ENCODE data around the gene MAB21L2. TPM values are rescaled to one million over a fixed set of nuclear protein-coding genes. Genes with fewer than 3 reads are reported as not detected.

The MAB21L2 gene
- total and polyA plus RNA-seq, 2 experiments from 2014 or later: 0.39 TPM; not detected in 1

DNA sequence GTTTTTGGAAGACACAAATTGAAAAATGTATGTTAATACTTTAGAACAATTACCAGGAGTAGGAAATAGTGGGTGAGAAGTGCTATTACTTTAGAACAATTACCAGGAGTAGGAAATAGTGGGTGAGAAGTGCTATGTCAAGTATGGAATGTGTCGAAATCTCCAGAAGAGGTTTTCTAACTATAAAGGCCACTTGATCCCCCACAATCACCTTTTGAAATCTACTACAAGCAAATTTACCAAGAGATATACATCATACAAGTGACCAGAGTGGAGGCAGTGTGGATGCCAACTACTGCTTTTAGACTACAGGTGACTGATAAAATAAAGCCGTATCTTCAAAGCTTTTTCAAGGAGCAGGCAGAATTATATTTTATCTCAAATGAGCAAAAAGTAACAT, 43.1 kb downstream of the MAB21L2 start (continued):
- TF ChIP-seq, protein P1, sequence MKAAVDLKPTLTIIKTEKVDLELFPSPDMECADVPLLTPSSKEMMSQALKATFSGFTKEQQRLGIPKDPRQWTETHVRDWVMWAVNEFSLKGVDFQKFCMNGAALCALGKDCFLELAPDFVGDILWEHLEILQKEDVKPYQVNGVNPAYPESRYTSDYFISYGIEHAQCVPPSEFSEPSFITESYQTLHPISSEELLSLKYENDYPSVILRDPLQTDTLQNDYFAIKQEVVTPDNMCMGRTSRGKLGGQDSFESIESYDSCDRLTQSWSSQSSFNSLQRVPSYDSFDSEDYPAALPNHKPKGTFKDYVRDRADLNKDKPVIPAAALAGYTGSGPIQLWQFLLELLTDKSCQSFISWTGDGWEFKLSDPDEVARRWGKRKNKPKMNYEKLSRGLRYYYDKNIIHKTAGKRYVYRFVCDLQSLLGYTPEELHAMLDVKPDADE (IDR thresholded peaks at IDR 0.05): no peak
- TF ChIP-seq JUNB (IDR thresholded peaks at IDR 0.05; ENCODE audit: unreplicated experiment): no peak
- no peak for TF ChIP-seq CREB1 (CRISPR knock-in tag; IDR thresholded peaks at IDR 0.05; ENCODE audit: low read depth)

DNA sequence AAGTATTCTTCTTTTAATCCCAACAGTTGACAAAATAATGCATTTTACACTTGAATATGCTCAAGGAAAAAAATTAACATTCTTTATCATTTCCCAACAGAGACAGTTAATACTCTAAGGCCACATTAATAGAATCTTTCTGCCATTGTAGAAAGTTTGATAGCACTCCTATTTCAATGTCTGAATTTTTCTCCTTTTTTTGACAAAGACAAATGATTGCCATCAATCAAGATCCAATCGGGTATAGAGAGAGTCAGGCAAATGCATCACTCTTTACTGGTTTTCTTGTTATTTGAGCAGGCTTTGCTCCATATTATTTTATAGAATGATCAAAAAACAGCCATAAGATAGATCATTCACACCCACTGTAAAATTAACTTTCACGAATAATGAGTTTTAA, 46.1 kb downstream of the MAB21L2 start:
- no peak for TF ChIP-seq STAT1 (IDR thresholded peaks at IDR 0.05; ENCODE audit: unreplicated experiment)
- no peak for TF ChIP-seq ZNF331 (CRISPR knock-in tag; IDR thresholded peaks at IDR 0.05; ENCODE audit: low read depth)
- TF ChIP-seq, protein P2, sequence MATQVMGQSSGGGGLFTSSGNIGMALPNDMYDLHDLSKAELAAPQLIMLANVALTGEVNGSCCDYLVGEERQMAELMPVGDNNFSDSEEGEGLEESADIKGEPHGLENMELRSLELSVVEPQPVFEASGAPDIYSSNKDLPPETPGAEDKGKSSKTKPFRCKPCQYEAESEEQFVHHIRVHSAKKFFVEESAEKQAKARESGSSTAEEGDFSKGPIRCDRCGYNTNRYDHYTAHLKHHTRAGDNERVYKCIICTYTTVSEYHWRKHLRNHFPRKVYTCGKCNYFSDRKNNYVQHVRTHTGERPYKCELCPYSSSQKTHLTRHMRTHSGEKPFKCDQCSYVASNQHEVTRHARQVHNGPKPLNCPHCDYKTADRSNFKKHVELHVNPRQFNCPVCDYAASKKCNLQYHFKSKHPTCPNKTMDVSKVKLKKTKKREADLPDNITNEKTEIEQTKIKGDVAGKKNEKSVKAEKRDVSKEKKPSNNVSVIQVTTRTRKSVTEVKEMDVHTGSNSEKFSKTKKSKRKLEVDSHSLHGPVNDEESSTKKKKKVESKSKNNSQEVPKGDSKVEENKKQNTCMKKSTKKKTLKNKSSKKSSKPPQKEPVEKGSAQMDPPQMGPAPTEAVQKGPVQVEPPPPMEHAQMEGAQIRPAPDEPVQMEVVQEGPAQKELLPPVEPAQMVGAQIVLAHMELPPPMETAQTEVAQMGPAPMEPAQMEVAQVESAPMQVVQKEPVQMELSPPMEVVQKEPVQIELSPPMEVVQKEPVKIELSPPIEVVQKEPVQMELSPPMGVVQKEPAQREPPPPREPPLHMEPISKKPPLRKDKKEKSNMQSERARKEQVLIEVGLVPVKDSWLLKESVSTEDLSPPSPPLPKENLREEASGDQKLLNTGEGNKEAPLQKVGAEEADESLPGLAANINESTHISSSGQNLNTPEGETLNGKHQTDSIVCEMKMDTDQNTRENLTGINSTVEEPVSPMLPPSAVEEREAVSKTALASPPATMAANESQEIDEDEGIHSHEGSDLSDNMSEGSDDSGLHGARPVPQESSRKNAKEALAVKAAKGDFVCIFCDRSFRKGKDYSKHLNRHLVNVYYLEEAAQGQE (IDR thresholded peaks at IDR 0.05; ENCODE audit: unreplicated experiment): no peak
- TF ChIP-seq NANOG (IDR thresholded peaks at IDR 0.05; ENCODE audit: borderline replicate concordance): no peak
- TF ChIP-seq EZH2 (IDR thresholded peaks at IDR 0.05; ENCODE audit: low read depth, unreplicated experiment): no peak
- TF ChIP-seq POLR2AphosphoS5 (IDR thresholded peaks at IDR 0.05; ENCODE audit: low read depth): no peak
- TF ChIP-seq, protein P3, sequence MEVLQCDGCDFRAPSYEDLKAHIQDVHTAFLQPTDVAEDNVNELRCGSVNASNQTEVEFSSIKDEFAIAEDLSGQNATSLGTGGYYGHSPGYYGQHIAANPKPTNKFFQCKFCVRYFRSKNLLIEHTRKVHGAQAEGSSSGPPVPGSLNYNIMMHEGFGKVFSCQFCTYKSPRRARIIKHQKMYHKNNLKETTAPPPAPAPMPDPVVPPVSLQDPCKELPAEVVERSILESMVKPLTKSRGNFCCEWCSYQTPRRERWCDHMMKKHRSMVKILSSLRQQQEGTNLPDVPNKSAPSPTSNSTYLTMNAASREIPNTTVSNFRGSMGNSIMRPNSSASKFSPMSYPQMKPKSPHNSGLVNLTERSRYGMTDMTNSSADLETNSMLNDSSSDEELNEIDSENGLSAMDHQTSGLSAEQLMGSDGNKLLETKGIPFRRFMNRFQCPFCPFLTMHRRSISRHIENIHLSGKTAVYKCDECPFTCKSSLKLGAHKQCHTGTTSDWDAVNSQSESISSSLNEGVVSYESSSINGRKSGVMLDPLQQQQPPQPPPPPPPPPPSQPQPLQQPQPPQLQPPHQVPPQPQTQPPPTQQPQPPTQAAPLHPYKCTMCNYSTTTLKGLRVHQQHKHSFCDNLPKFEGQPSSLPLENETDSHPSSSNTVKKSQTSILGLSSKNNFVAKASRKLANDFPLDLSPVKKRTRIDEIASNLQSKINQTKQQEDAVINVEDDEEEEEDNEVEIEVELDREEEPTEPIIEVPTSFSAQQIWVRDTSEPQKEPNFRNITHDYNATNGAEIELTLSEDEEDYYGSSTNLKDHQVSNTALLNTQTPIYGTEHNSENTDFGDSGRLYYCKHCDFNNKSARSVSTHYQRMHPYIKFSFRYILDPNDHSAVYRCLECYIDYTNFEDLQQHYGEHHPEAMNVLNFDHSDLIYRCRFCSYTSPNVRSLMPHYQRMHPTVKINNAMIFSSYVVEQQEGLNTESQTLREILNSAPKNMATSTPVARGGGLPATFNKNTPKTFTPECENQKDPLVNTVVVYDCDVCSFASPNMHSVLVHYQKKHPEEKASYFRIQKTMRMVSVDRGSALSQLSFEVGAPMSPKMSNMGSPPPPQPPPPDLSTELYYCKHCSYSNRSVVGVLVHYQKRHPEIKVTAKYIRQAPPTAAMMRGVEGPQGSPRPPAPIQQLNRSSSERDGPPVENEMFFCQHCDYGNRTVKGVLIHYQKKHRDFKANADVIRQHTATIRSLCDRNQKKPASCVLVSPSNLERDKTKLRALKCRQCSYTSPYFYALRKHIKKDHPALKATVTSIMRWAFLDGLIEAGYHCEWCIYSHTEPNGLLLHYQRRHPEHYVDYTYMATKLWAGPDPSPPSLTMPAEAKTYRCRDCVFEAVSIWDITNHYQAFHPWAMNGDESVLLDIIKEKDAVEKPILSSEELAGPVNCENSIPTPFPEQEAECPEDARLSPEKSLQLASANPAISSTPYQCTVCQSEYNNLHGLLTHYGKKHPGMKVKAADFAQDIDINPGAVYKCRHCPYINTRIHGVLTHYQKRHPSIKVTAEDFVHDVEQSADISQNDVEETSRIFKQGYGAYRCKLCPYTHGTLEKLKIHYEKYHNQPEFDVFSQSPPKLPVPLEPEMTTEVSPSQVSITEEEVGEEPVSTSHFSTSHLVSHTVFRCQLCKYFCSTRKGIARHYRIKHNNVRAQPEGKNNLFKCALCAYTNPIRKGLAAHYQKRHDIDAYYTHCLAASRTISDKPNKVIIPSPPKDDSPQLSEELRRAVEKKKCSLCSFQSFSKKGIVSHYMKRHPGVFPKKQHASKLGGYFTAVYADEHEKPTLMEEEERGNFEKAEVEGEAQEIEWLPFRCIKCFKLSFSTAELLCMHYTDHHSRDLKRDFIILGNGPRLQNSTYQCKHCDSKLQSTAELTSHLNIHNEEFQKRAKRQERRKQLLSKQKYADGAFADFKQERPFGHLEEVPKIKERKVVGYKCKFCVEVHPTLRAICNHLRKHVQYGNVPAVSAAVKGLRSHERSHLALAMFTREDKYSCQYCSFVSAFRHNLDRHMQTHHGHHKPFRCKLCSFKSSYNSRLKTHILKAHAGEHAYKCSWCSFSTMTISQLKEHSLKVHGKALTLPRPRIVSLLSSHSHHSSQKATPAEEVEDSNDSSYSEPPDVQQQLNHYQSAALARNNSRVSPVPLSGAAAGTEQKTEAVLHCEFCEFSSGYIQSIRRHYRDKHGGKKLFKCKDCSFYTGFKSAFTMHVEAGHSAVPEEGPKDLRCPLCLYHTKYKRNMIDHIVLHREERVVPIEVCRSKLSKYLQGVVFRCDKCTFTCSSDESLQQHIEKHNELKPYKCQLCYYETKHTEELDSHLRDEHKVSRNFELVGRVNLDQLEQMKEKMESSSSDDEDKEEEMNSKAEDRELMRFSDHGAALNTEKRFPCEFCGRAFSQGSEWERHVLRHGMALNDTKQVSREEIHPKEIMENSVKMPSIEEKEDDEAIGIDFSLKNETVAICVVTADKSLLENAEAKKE (CRISPR knock-in tag; IDR thresholded peaks at IDR 0.05): no peak
- no peak for DNase-seq (ENCODE audit: low spot score)
- Mint-ChIP-seq H3K4me3 (no peak overlapping the region), H3K4me1 (peaks cover 18% of the 10 kb centered on the region), H3K27ac (no peak overlapping the region), H3K9me3 (no peaks in the 10 kb centered on the region), H3K27me3 (ENCODE audit: insufficient read depth, low read depth, poor library complexity) (no peaks in the 10 kb centered on the region), H3K36me3 (ENCODE audit: low read depth) (no peaks in the 10 kb centered on the region)
- H3K4me3 ChIP-seq: no peak overlapping the region
- no peaks in the 10 kb centered on the region for H4K20me1 ChIP-seq (replicated peaks; ENCODE audit: insufficient read depth)
- no peak overlapping the region for H3K27ac ChIP-seq (ENCODE audit: low read depth)
- H3K27me3 ChIP-seq (ENCODE audit: insufficient read depth): no peaks in the 10 kb centered on the region
- H3K79me2 ChIP-seq (replicated peaks; ENCODE audit: insufficient read depth): no peaks in the 10 kb centered on the region
- ATAC-seq: no peak
- H3K9me2 ChIP-seq (ENCODE audit: insufficient read depth): no peaks in the 10 kb centered on the region; the same call in 1 of the 2 replicates
- H3K4me2 ChIP-seq: no peak overlapping the region
- no peak overlapping the region for H2AFZ ChIP-seq
- peaks cover 24% of the 10 kb centered on the region for H3K4me1 ChIP-seq (ENCODE audit: insufficient read depth)
- no peaks in the 10 kb centered on the region for H3K36me3 ChIP-seq (ENCODE audit: insufficient read depth)
- no peaks in the 10 kb centered on the region for H3F3A ChIP-seq (replicated peaks; ENCODE audit: low read depth)
